HL-60 (cell line): ENCODE data around the gene SUPT5H.

Experiments
- DNase-seq, 2 experiments: peaks; one replicate each; pipeline ENCODE4 v3.0.0-alpha.2; 2010 to 2020; ENCODE audit warnings: low read depth in 1 of 2, low spot score in 1 of 2
- H3K27ac ChIP-seq: fragments of 250-450 bp; sonication (Bioruptor Pico); replicated peaks from 2 replicates; pipeline ENCODE4 v1.5.1; 2020; ENCODE audit warnings: mild to moderate bottlenecking, moderate library complexity
- H3K27me3 ChIP-seq: fragments of 250-450 bp; sonication (Bioruptor Pico); 2 replicates; pipeline ENCODE4 v1.5.1; 2021; ENCODE audit warnings: mild to moderate bottlenecking, moderate library complexity; ENCODE audit not compliant: insufficient read depth, poor library complexity, severe bottlenecking
- H3K4me3 ChIP-seq: replicated peaks from 2 replicates; pipeline ENCODE4 v1.5.1; 2011; ENCODE audit warnings: mild to moderate bottlenecking, control low read depth, low read length; ENCODE audit not compliant: insufficient read depth
- CTCF ChIP-seq: IDR thresholded peaks from one replicate; pipeline ENCODE4 v1.5.1; 2011; ENCODE audit warnings: low read length, control low read depth, inconsistent platforms; ENCODE audit not compliant: insufficient read depth
- GABPA ChIP-seq: IDR thresholded peaks from 2 replicates; pipeline ENCODE4 v1.6.1; 2012; ENCODE audit warnings: low read depth
- POLR2AphosphoS5 ChIP-seq: IDR thresholded peaks from 2 replicates; pipeline ENCODE4 v1.6.1; 2012; ENCODE audit warnings: low read depth
- REST ChIP-seq: IDR thresholded peaks from 2 replicates; pipeline ENCODE4 v1.6.1; 2012; ENCODE audit warnings: low read depth; ENCODE audit not compliant: insufficient replicate concordance
- SPI1 ChIP-seq: IDR thresholded peaks from 2 replicates; pipeline ENCODE4 v1.6.1; 2012; ENCODE audit warnings: low read depth, mild to moderate bottlenecking, borderline replicate concordance

The SUPT5H gene

GRCh38 chr19:39470724-39471339, 25.4 kb downstream of the SUPT5H start:
- DNase-seq = no peak
- Histone ChIP-seq H3K27ac (no peak overlapping the region), H3K27me3 (no peaks in the 10 kb centered on the region), H3K4me3 (no peak overlapping the region)
- no peak for TF ChIP-seq CTCF
- no peak for TF ChIP-seq POLR2AphosphoS5
- no peak for TF ChIP-seq SPI1
- no peak for TF ChIP-seq GABPA
- TF ChIP-seq REST = no peak

- Histone ChIP-seq H3K27me3 (no peaks in the 10 kb centered on the region), H3K27ac (no peak overlapping the region), H3K4me3 (no peak overlapping the region)
- no peak for DNase-seq
- TF ChIP-seq POLR2AphosphoS5 (no peak), REST (no peak), GABPA (no peak), SPI1 (no peak), CTCF (no peak)
Observed at GRCh38 chr19:39471756-39472536, 26.6 kb downstream of the SUPT5H start.

- no peak overlapping the region for H3K4me3 ChIP-seq
- no peak overlapping the region for H3K27ac ChIP-seq
- no peaks in the 10 kb centered on the region for H3K27me3 ChIP-seq
- DNase-seq = no peak
- no peak for TF ChIP-seq POLR2AphosphoS5
Observed at GRCh38 chr19:39472746-39473442, 27.5 kb downstream of the SUPT5H start.

GRCh38 chr19:39473443-39473960, 28.1 kb downstream of the SUPT5H start:
- no peaks in the 10 kb centered on the region for H3K27me3 ChIP-seq
- TF ChIP-seq SPI1 = no peak
- TF ChIP-seq REST = no peak
- TF ChIP-seq CTCF = no peak
- TF ChIP-seq POLR2AphosphoS5 = no peak
- no peak for TF ChIP-seq GABPA
- H3K4me3 ChIP-seq = no peak overlapping the region
- H3K27ac ChIP-seq = no peak overlapping the region
- no peak for DNase-seq
